RWPE1 (cell line): Measurements from ENCODE around the gene CRB1.

ENCODE experiments used
- CTCF ChIA-PET: fragments of 350-600 bp; sonication (Branson Sonifier 250); formaldehyde crosslinking; extraction: SDS; loops from one replicate; lab custom pipeline; 2021; lab: Yijun Ruan, JAX
- POLR2A ChIA-PET: fragments of 400-600 bp; formaldehyde crosslinking; extraction: SDS; loops from one replicate; lab custom pipeline; 2020; ENCODE audit warnings: antibody characterized with exemption; ENCODE audit not compliant: low non-redundant PET; lab: Yijun Ruan, JAX
- DNase-seq: peaks from one replicate; pipeline ENCODE4 v3.0.0; 2012; ENCODE audit warnings: low spot score
- H3K27ac ChIP-seq: fragments of 450-650 bp; 2 replicates; pipeline ENCODE4 v1.5.1; 2017
- TF ChIP-seq, protein P1 (sequence below): fragments of 450-650 bp; conservative IDR thresholded peaks from 2 replicates; pipeline ENCODE4 v1.5.1; 2017; ENCODE audit warnings: low read depth, mild to moderate bottlenecking

The CRB1 gene

GRCh38 chr1:197515421-197515820 lies 247.4 kb downstream of the CRB1 start:
- TF ChIP-seq, protein P1, sequence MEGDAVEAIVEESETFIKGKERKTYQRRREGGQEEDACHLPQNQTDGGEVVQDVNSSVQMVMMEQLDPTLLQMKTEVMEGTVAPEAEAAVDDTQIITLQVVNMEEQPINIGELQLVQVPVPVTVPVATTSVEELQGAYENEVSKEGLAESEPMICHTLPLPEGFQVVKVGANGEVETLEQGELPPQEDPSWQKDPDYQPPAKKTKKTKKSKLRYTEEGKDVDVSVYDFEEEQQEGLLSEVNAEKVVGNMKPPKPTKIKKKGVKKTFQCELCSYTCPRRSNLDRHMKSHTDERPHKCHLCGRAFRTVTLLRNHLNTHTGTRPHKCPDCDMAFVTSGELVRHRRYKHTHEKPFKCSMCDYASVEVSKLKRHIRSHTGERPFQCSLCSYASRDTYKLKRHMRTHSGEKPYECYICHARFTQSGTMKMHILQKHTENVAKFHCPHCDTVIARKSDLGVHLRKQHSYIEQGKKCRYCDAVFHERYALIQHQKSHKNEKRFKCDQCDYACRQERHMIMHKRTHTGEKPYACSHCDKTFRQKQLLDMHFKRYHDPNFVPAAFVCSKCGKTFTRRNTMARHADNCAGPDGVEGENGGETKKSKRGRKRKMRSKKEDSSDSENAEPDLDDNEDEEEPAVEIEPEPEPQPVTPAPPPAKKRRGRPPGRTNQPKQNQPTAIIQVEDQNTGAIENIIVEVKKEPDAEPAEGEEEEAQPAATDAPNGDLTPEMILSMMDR = no peak
- H3K27ac ChIP-seq = no peak overlapping the region
- ChIA-PET CTCF (interaction anchor here (0.7 to 0.9 kb wide), 3 partner anchors 10 to 481 kb away, joined by 3 to 4 read pairs (median 3); no protein-coding TSS in a partner anchor), POLR2A (no interaction called here)
- no peak for DNase-seq

DNA sequence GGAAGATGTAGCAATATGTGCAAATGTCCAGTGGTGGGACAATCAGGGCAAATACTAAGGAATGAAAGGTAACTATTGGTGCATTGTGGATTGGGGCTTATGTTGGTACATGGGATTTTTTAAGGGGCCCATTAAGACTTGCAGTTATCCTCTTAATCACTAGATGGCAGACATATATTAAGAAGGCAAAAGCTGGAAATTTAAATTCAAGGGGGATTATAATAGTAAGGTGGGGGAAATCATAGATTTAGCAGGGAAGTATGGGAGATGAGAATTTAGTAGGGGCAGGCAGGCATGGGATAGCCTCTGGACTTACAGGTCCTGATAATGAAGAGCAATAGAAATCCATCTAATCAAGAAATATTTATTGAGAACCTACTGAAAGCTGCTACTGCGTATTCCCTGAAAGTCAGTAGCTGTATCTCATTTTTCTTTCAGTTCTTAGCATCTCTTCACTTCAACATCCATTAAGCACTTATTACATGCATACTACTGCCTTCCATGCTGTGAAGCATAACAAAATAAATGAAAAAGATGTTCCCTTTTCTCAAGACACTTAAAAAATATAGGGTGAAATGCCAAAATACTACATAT lies 251.8 kb downstream of the CRB1 start:
- TF ChIP-seq, protein P1 = peak; percentile 56
- no peak overlapping the region for H3K27ac ChIP-seq
- DNase-seq = peak; percentile 48
- POLR2A ChIA-PET = interaction anchor here (0.6 kb wide), 1 partner anchor 392 kb away, joined by 3 read pairs; no protein-coding TSS in a partner anchor
- CTCF ChIA-PET = interaction anchor here (0.5 to 1.2 kb wide), 22 partner anchors 16 to 1877 kb away, joined by 3 to 5 read pairs (median 3); no protein-coding TSS in a partner anchor

- CTCF ChIA-PET = interaction anchor here (0.5 to 2.3 kb wide), 15 partner anchors 9 to 1128 kb away, joined by 3 to 7 read pairs (median 3); no protein-coding TSS in a partner anchor
- no peak overlapping the region for H3K27ac ChIP-seq
- DNase-seq = peak; percentile 71
- TF ChIP-seq, protein P1 = peak; percentile 75
- POLR2A ChIA-PET = no interaction called here
Measured at GRCh38 chr1:197521118-197521739, 253.2 kb downstream of the CRB1 start.

- H3K27ac ChIP-seq = no peak overlapping the region
- TF ChIP-seq, protein P1 = peak; percentile 70
- CTCF ChIA-PET = interaction anchor here (0.6 to 0.8 kb wide), 9 partner anchors 8 to 706 kb away, joined by 3 to 6 read pairs (median 4); no protein-coding TSS in a partner anchor
- POLR2A ChIA-PET = no interaction called here
- DNase-seq = peak; percentile 31
Measured at GRCh38 chr1:197526736-197527371, 258.8 kb downstream of the CRB1 start.
